Stimulated activated CD4-positive, alpha-beta T cell treated with anti-CD3 and anti-CD28 coated beads, TNF-alpha, amount 100 ng/mL, for 4 hours (primary cell): Measurements from ENCODE around the gene PLCH1.
"Not testable (repeated sequence)": the region's sequence is repeated elsewhere in the genome, so short reads cannot be mapped to it uniquely, and the experiment has no call there.

ENCODE experiments used
- DNase-seq, 3 experiments: peaks; one replicate each; pipeline ENCODE4 v3.0.0-alpha.2; 2020; ENCODE audit warnings: low read depth in 3 of 3

Gene PLCH1

DNA sequence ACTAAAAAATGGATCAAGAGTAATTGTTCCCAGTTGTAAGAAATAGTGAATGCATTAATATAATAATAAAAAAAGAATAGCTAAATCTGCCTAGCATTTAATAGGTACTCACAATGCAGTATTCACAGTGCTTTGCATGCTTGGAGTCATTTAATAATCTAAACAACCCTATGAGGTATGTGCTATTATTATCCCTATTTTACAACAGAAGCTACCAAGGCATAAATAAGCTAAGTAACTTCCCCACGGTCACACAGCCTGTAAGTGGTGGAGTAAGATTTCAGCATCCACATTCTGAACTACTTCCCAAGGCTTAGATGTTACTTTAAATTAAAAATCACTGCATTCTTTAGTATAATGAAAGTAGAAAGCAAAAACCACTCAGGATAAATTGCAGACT is 102.9 kb downstream of the PLCH1 start:
- DNase-seq, result no peak

- no peak for DNase-seq
Measured at GRCh38 chr3:155640098-155640497, 104.8 kb downstream of the PLCH1 start.

DNA sequence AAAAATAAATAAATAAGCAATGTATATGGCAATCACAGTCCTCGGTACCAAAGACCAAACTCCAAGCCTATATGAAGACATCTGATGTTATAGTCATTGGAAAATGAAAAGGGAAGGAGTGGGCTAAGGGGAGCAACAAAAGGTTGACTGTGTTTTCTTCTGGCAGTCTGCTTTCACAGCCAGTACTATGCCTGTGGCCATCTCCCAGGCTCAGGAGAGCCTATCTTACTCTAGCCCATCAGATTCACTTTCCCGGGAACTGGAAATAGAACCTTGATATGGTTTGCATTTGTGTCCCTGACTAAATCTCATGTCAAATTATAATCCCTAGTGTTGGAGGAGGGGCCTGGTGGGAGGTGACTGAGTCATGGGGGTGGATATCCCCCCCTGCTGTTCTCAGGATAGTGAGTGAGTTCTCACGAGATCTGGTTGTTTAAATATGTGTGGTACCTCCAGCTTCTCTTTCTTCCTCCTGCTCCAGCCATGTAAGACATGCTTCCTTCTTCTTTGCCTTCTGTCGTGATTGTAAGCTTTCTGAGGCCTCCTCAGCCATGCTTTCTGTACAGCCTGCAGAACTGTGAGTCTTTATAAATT is 105.3 kb downstream of the PLCH1 start:
- DNase-seq, result no peak

DNA sequence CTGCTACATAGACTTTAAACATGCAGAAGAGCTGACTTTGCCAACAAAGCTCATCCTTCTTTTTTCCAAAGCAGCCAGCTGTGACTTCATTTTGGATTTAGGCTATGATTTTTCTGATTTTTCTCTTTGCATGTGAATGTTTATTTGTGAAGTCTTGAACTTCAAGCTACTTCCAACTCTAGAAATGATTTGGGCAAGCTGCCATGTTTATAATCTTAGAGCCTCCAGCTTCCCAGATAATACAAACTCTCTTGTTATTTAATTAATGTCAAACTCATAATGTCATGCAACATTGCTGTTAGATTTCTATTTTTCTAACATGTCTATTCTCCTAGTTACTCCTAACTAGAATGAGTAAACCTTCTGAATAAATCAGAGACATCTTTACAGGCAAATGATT is 106.4 kb downstream of the PLCH1 start:
- DNase-seq, result not testable (repeated sequence)

DNA sequence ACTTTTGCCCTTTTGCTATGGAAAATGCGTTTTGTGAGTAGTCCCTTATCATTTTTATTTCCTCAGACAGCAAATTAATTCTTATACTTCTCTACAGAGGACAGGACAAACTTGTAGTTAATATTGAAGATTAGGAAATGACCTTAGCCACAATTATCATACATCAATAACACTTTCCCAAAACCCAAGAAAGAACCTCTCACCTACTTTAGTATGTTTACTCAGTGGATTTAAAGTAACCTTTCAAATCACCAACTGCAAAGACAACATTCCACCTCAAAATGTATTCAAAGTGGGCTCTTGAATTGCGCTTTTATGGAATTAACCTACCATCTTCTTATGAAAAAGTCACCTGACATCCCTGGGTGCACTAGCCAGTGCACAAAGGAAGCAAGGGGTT is 107.3 kb downstream of the PLCH1 start:
- DNase-seq, result no peak

GRCh38 chr3:155635056-155635455 is 109.8 kb downstream of the PLCH1 start:
- no peak for DNase-seq

GRCh38 chr3:155634121-155634719 is 110.7 kb downstream of the PLCH1 start:
- no peak for DNase-seq

GRCh38 chr3:155631323-155632019 is 113.4 kb downstream of the PLCH1 start:
- DNase-seq, result no peak

DNA sequence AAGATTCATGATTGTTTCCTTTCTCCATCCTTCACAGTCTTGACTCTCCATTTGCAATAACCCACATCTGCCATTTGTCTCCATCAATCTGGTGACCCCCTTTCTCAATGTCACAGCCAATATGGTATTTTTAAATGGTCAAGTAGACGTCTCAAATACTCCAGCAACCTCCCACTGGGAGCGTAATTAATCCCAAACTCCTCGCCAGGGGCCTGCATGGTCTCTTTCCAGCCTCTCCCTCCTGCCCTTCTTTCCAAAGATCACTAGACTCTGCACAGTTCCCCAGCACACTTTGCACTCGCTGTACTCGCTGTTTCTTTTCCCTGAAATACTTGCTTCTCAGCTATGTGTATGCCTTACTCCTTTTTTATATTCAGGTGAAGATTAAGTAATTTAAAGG is 115.3 kb downstream of the PLCH1 start:
- no peak for DNase-seq

DNA sequence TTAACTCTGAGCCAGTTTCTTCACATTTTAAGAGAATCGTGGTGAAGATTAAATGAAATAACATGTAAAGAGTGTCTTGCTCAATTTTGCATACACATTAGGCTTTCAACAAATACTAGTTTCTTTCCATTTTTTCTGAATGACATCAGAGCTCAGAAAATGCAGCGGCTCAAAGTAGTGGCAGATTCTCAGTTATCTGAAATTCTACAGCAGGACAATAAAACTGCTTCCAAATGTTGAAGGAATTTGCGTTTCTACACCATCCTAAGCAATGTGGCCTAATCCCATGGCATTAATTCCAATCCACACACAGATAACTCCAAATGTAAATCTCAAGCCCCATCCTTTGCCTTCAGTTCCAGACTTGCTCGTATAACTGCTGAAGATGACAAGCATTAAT is 115.8 kb downstream of the PLCH1 start:
- DNase-seq, result no peak

- not testable (repeated sequence) for DNase-seq
Measured at GRCh38 chr3:155622647-155623046, 122.2 kb downstream of the PLCH1 start.

DNA sequence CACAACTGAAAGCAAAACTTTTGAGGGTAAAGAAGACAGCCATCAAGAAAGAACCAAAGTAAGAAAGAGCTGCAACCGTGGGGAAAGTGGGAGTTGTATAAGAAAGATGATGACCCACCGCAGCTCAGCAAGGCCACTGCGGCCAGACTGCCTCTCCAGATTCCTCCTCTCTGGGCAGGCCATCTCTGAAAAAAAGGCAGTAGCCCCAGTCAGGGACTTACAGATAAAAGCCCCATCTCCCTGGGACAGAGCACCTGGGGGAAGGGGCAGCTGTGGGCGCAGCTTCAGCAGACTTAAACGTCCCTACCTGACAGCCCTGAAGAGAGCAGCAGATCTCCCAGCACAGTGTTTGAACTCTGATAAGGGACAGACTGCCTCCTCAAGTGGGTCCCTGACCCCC is 124.3 kb downstream of the PLCH1 start:
- not testable (repeated sequence) for DNase-seq

DNA sequence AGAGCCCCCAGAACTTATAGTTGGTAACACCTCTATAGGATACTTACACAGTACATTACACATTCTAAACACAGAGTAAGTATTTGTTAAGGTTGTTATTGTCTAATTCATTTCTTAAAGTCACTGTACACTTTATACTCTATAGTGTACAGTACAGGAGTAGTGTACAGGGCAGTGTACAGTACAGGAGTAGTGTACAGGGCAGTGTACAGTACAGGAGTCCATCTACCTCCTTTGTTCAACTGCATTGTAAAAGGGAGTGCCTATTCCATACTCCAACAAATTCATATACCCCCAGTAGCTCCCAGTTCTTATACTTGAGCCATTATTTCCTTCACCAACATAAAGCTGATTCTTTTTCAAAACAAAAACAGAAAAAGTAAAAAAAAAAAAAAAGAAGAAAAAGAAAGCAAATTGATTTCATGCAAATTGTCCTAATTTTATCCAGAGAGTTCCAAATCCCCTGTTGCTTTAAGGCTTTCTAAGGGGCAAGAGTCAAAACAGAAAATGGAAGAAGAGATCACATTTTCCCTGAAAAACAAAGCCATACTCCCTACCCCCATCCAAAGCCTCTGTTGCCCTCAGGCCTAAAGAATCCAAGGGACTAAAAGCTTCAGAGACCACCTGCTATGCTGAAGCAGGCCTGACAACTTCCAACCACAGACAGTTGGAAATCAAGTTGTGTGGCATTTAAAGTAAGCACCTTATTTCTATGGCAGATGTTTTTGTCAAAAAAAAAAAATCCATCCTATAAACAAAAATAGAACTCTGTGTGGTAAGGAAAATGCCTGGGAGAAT is 125.6 kb downstream of the PLCH1 start:
- DNase-seq, result no peak

- no peak for DNase-seq
Measured at GRCh38 chr3:155618543-155618942, 126.3 kb downstream of the PLCH1 start.

DNA sequence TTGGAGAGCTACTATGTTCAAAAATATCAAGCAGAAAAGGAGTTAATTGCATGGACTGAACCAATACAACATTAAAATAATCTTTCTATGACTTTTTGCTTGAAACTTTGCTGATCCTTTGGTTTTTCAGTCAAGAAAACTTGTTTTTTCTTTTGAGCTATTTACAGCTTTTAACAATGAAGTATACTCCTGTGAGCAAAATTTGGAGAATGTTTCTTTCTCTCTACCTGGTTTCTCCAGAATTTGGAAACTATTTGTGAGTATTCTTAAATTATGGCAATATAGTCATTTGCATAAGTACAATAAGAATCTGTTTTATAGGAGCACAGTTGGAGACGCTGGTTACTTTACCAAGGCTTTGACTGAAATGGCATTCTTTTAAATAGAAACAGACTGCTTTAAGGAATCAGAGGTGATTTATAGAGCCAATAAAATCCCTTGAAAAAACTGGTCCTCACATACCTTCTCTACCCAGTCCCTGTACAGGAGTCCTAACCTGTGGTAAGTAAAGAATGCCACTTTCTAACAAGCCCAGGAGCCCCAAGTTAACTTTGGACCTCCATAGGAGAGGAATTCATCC is 127.4 kb downstream of the PLCH1 start:
- DNase-seq, result no peak

DNA sequence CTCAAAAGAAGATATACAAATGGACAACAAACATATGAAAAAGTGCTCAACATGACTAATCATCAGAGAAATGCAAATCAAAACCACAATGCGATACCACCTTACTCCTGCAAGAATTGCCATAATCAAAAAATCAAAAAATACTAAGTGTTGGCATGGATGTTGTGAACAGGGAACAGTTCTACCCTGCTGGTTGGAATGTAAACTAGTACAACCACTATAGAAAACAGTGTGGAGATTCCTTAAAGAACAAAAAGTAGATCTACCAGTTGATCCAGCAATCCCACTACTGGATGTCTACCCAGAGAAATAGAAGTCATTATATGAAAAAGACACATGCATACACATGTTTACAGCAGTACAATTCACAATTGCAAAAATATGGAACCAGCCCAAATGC is 129.7 kb downstream of the PLCH1 start:
- DNase-seq, result not testable (repeated sequence)

- not testable (repeated sequence) for DNase-seq
Measured at GRCh38 chr3:155614410-155614809, 130.5 kb downstream of the PLCH1 start.

GRCh38 chr3:155611456-155611855 is 133.4 kb downstream of the PLCH1 start:
- no peak for DNase-seq

GRCh38 chr3:155609586-155609985 is 135.3 kb downstream of the PLCH1 start:
- DNase-seq, result no peak

DNA sequence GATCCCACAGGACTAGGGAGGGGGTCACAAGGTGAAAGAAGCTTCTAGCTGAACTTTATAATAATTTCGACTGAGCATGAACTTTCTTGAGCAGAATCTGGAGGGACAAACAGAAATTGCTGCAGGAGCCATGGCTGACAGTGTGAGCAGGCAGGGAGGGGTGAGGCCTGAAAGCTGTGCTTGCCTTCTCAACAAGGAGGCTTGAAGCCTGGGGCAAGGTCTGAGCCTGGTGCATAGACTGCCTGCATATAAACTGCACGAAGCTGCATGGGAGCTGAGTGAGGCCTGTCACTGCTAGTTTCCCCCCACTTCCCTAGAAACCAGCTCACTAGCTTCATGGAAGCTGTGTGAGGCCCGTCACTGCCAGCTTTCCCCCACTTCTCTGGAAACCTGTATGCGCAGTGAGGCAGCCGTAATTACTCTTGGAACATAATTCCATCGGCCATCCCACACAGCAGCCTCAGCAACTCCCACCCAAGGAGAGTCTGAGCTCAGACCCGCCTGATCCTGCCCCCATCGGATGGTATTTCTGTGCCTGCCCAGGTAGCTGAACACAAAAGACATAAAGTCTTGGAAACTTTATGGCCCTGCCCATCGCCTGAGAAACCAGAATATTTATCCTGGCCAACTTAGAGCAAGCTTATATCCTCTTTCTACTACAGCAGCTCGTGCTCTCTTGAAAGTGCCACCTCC is 136.5 kb downstream of the PLCH1 start:
- DNase-seq, result no peak

DNA sequence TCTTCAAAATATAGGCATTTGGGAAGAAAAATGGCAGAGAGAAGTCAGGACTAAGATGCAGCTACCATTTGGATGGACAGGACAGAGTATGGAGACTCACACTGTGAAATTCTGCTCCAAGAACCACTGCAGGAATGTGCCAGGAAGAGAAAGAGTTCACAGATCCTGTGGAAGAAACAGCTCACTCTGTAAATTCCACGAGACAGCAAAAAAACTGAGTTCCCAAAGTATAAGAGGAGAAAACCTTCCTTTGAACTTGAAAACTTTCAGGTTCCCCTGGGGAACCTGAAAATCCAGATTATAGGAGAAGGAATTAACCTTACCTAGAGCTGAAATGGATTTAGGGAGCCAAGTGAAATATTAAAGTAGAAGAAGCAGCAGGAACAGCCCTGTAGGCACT is 137.1 kb downstream of the PLCH1 start:
- no peak for DNase-seq

GRCh38 chr3:155605571-155605970 is 139.3 kb downstream of the PLCH1 start:
- no peak for DNase-seq
